Measurements from ENCODE around the gene GALNT7.

GALNT7 gene

DNA sequence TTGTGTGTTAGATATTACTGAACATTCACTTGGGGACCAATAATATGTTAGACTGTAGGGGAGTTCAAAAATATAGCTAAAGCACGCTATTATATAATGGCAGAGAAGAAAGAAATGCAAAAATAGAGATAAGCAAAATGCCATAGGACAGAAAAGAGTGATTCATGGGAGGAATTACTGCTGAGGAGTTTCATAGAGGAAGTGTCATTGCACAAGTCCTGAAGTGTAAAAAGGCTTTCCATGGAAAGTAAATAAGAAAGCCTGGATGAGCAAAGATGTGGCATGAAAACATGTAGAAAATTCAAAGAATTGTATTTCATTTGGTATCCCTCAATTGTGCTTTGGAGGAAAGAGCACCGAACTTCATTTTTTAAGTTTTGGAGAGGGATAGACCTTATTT is 151.1 kb downstream of the GALNT7 start:
- Mint-ChIP-seq H3K4me1 (ENCODE audit: low read depth) (no peaks in the 10 kb centered on the region), H3K4me3 (no peak overlapping the region), H3K27ac (no peak overlapping the region), H3K27me3 (ENCODE audit: low read depth) (no peaks in the 10 kb centered on the region), H3K9me3 (no peaks in the 10 kb centered on the region), H3K36me3 (ENCODE audit: low read depth) (peaks cover 13% of the 10 kb centered on the region)

- Mint-ChIP-seq H3K27ac (no peak overlapping the region), H3K4me3 (no peak overlapping the region), H3K27me3 (ENCODE audit: low read depth) (no peaks in the 10 kb centered on the region), H3K4me1 (ENCODE audit: low read depth) (peaks cover 6% of the 10 kb centered on the region), H3K9me3 (no peaks in the 10 kb centered on the region), H3K36me3 (ENCODE audit: low read depth) (peaks cover 30% of the 10 kb centered on the region)
Observed at GRCh38 chr4:173325007-173325736, 156.6 kb downstream of the GALNT7 start.

GRCh38 chr4:173328236-173328901 is 159.8 kb downstream of the GALNT7 start:
- H3K27ac Mint-ChIP-seq, result no peak overlapping the region
- no peak overlapping the region for H3K4me3 Mint-ChIP-seq
- H3K9me3 Mint-ChIP-seq, result no peaks in the 10 kb centered on the region
- no peaks in the 10 kb centered on the region for H3K27me3 Mint-ChIP-seq (ENCODE audit: low read depth)
- H3K4me1 Mint-ChIP-seq (ENCODE audit: low read depth), result peaks cover 29% of the 10 kb centered on the region
- peaks cover 44% of the 10 kb centered on the region for H3K36me3 Mint-ChIP-seq (ENCODE audit: low read depth)

- peak overlapping the region; percentile 61 for H3K4me3 Mint-ChIP-seq
- H3K36me3 Mint-ChIP-seq (ENCODE audit: low read depth), result peaks cover 46% of the 10 kb centered on the region
- H3K9me3 Mint-ChIP-seq, result no peaks in the 10 kb centered on the region
- no peak overlapping the region for H3K27ac Mint-ChIP-seq
- peaks cover 35% of the 10 kb centered on the region for H3K4me1 Mint-ChIP-seq (ENCODE audit: low read depth)
- no peaks in the 10 kb centered on the region for H3K27me3 Mint-ChIP-seq (ENCODE audit: low read depth)
Observed at GRCh38 chr4:173330590-173330989, 162.0 kb downstream of the GALNT7 start.

DNA sequence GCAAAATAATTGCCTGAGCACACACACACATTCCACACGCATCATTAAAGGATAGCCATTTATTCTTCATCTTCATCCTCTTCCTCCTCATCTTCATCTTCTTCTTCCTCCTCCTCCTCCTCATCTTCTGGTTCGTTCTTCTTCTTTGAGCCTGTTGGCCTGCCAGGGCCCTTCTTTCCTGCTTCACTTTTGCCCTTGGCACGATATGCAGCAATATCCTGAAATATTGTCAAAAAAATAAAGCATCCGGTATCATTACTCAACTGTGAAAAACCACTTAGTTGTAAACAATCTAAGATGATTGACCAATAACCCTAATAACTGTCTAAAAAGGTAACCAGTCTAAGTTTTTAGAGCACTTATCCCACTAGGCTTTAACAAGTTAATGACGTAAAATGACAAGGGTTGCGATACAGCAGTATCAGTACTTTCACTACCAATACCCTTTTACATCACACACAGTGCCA is 163.4 kb downstream of the GALNT7 start:
- peaks cover 43% of the 10 kb centered on the region for H3K36me3 Mint-ChIP-seq (ENCODE audit: low read depth)

DNA sequence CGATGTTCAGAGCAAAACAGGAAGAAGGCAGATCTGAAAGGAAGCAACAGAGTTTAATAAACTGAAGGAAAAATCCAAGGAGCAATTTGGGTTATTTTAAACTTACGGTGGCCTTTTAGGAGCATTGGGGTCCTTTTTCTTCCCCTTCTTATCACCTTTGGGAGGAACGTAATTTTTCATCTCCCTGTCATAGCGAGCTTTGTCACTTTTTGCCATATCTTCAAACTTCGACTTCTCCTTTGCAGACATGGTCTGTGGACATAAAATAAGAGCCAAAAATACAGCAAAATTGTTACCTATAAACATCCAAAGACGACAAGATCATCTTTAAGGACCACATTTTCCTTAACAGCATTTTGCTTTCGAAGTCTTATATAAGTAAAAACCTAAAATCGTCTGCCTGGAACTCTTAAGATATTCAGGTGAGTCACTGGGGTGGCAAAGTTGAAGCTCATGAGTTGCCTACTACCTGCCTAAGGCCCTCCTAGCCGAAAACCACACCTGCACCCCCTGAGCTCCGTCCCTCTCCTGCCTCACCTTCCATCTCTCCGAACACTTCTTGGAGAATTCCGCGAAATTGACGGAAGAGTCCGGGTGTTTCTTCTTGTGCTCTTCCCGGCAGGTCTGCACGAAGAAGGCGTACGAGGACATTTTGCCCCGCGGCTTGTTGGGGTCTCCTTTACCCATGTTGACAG is 164.5 kb downstream of the GALNT7 start:
- Mint-ChIP-seq H3K27me3 (ENCODE audit: low read depth) (no peaks in the 10 kb centered on the region), H3K27ac (peak overlapping the region; percentile 82)

More for the DNA sequence above, 163.4 kb downstream of the GALNT7 start:
- Mint-ChIP-seq H3K4me3 (peak overlapping the region; percentile 93), H3K4me1 (ENCODE audit: low read depth) (peaks cover 44% of the 10 kb centered on the region), H3K27ac (peak overlapping the region; percentile 82), H3K27me3 (ENCODE audit: low read depth) (no peaks in the 10 kb centered on the region), H3K9me3 (no peaks in the 10 kb centered on the region)

GRCh38 chr4:173333658-173334084 is 165.1 kb downstream of the GALNT7 start:
- Mint-ChIP-seq H3K9me3 (no peaks in the 10 kb centered on the region), H3K4me1 (ENCODE audit: low read depth) (peaks cover 50% of the 10 kb centered on the region), H3K4me3 (peak overlapping the region; percentile 94), H3K36me3 (ENCODE audit: low read depth) (peaks cover 38% of the 10 kb centered on the region), H3K27me3 (ENCODE audit: low read depth) (no peaks in the 10 kb centered on the region), H3K27ac (peak overlapping the region; percentile 98)

More for the DNA sequence above, 164.5 kb downstream of the GALNT7 start:
- Mint-ChIP-seq H3K4me3 (peak overlapping the region; percentile 93), H3K9me3 (no peaks in the 10 kb centered on the region), H3K4me1 (ENCODE audit: low read depth) (peaks cover 50% of the 10 kb centered on the region), H3K36me3 (ENCODE audit: low read depth) (peaks cover 38% of the 10 kb centered on the region)

DNA sequence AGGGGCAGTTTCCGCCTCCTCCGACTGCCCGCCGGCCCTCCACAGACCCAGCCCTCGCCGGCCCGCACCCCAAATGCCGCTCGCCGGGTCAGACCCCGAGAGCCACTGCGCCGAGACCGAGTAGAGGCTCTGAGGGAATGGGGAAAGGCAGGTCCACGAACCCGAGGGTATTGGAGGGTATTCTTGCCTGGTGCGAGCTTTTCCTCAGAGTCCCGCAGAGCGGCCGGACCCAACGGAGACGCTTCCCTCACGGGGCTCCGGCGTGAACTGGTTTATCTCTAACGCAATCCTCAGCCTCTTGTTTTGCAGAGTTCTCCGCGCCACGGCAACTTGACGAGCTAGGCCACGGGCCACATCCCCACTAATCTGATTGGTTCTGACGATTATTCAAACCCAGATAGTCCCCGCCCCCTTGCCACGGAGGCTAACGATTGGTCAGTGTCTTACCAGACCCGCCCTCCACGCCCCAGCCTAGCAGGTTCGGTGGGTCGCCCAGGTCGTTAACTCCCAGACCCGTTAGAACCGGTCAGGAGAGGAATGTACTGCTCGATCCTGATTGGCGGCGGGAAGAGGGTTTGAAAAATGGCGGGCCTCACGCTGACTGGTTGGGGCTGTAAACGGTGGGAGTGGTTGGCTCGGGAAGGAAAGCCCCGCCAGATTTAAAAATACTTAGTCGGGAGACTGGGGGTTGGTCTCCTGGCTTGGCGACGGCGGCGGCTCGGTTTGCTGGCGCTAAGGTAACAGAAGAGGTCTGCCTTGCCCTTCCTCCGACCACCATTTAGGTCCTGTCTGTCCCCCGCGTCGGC is 165.7 kb downstream of the GALNT7 start, which contains the start of gene HMGB2:
Gene HMGB2 (minus strand): TSS at position 274 of the 806 bp plus-strand sequence. CDS start 709 bp downstream, outside the sequence.
- Mint-ChIP-seq H3K4me1 (ENCODE audit: low read depth) (peaks cover 48% of the 10 kb centered on the region), H3K4me3 (peak within 1 kb of the TSS; percentile 94), H3K9me3 (no peaks in the 10 kb centered on the region), H3K27ac (peak within 1 kb of the TSS; percentile 98), H3K27me3 (ENCODE audit: low read depth) (no peaks in the 10 kb centered on the region), H3K36me3 (ENCODE audit: low read depth) (peaks cover 35% of the 10 kb centered on the region)

DNA sequence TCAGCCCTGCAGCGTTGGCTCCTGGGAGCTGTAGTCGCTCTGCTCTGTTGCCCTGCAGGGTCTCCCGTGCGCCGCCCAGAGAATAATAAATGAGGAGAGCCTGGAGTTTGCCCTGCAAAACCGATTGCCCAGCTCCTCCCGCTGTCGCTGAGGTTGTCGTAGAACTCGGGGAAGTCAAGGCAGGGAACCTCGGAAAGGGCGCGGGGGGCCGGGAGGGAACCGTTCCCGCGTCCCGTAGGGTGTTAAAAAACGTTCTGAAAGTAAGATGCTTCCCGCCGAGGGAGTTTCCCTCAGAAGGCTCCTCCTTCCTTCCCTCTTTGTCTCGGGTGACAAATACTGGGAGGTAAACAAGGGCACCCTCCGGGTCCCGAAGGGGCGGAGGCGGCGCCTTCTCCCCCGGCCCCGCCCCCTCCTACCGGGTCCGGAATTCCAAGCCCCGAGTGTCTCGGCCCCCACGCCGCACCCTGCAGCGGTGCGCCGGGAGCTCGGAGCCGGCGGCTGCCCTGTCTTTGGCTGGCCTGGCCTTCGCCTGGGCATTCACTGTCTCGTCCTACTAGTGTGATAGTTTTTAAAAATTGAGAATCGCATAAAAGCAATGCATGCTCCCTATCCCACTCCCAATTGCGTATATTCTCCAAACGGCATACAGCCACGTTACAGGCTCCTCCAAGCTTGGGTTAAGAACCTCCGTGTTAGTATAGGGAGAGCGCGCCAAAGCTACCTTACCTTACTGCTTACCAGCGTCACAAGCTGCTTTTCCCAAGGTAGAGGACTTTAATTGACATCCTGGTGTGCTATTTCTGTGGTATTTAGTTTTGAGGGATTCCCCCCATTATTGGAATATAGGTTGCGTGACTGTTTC is 166.5 kb downstream of the GALNT7 start:
- Mint-ChIP-seq H3K9me3 (no peaks in the 10 kb centered on the region), H3K36me3 (ENCODE audit: low read depth) (peaks cover 31% of the 10 kb centered on the region), H3K4me3 (peak overlapping the region; percentile 94), H3K27ac (peak overlapping the region; percentile 98), H3K4me1 (ENCODE audit: low read depth) (peaks cover 45% of the 10 kb centered on the region), H3K27me3 (ENCODE audit: low read depth) (peaks cover 1% of the 10 kb centered on the region)

DNA sequence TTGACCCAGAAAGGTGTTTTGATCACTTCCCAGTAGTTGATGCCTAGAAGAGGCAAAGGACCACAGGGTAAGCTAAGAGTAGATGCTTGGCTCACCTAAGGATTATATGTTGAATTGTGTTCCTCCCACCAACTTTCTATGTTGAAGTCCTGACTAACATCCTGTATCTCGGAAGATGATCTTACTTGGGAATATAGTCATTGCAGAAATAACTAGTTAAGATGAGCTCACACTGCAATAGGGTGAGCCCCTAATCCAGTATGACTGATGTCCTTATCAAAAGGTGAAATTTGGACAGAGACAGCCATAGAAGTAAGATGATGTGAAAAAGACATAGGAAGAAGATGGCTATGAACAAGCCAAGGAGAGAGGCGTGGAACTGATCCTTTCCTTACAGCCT is 168.9 kb downstream of the GALNT7 start:
- Mint-ChIP-seq H3K36me3 (ENCODE audit: low read depth) (peaks cover 15% of the 10 kb centered on the region), H3K27me3 (ENCODE audit: low read depth) (peaks cover 19% of the 10 kb centered on the region), H3K4me1 (ENCODE audit: low read depth) (peaks cover 29% of the 10 kb centered on the region), H3K4me3 (no peak overlapping the region), H3K9me3 (no peaks in the 10 kb centered on the region), H3K27ac (no peak overlapping the region)

DNA sequence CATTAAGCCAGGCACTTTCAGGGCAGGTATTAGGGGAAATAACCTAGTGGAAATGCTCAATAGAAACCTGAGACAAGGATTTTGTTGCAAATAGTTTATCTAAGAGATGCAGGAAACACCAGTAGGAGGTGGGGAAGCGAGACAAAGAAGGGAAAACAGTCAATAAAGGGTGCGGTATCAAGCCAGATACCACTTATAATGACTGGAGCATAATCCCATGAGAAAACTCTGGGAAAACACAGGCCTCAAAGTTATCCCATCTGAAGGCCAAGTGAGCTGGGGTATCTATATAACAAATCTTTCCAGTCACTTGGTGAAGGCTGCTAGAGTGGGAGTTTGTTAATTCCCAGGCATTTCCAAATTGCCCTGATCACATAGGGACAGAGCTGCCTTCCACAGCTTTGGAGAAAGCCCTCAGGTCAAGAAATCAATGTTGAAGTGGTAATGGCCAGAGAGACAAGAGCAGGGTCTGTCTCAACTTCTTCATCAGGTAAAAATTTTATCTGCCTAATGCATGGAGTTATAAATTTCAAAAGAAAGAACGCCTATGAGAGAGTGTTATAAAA is 175.3 kb downstream of the GALNT7 start:
- Mint-ChIP-seq H3K36me3 (ENCODE audit: low read depth) (no peaks in the 10 kb centered on the region), H3K4me1 (ENCODE audit: low read depth) (peaks cover 4% of the 10 kb centered on the region), H3K4me3 (no peak overlapping the region), H3K27me3 (ENCODE audit: low read depth) (peaks cover 45% of the 10 kb centered on the region), H3K27ac (no peak overlapping the region), H3K9me3 (no peaks in the 10 kb centered on the region)

GRCh38 chr4:173345648-173346047 is 177.0 kb downstream of the GALNT7 start:
- Mint-ChIP-seq H3K4me3 (no peak overlapping the region), H3K27ac (no peak overlapping the region), H3K4me1 (ENCODE audit: low read depth) (peaks cover 4% of the 10 kb centered on the region), H3K27me3 (ENCODE audit: low read depth) (peaks cover 54% of the 10 kb centered on the region), H3K36me3 (ENCODE audit: low read depth) (peaks cover 3% of the 10 kb centered on the region), H3K9me3 (no peaks in the 10 kb centered on the region)

- Mint-ChIP-seq H3K4me1 (ENCODE audit: low read depth) (peaks cover 4% of the 10 kb centered on the region), H3K9me3 (no peaks in the 10 kb centered on the region), H3K4me3 (no peak overlapping the region), H3K27ac (no peak overlapping the region), H3K36me3 (ENCODE audit: low read depth) (peaks cover 3% of the 10 kb centered on the region), H3K27me3 (ENCODE audit: low read depth) (peaks cover 52% of the 10 kb centered on the region)
Observed at GRCh38 chr4:173346074-173346473, 177.5 kb downstream of the GALNT7 start.
